Measurements from ENCODE around the gene IL24.

IL24 gene

DNA sequence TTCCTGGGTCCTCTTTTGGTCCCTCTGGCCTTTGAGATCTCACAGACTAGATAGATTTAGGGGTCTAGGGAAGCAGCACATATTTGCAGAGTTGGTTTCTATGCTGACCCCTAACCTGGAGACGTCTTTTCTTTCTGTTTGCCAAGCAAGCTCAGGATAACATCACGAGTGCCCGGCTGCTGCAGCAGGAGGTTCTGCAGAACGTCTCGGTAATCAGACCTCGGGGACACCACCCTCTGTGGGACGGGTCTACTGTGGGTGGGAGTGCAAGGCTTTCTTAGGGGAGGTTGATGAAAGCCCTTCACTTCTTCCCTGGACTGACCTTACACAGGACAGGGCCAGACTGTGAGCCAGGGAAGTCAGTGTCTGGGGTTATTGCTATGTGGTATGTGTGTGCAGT is 2.9 kb downstream of the IL24 start:
- no peak overlapping the region for H3K9ac ChIP-seq (ENCODE audit: low read length)

DNA sequence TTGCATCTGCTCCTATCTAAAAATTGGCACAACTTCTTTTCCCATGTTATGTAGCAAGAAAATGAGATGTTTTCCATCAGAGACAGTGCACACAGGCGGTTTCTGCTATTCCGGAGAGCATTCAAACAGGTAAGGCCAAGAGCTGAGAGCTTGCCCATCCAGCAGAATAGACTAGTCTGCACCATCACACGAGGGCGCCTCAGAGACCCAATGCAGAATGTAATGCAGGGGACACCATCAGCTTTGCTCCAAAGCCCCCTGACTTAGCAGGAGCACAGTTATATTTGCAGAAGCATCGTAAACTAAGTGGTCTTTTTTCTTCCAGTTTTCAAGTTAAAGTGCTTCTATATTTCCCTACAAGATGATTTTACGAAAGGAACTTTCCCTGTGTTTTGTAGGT is 4.7 kb downstream of the IL24 start:
- H3K4me2 ChIP-seq (ENCODE audit: low read length), result no peak overlapping the region
- H3K4me3 ChIP-seq (ENCODE audit: low read length), result no peak overlapping the region
- H3K36me3 ChIP-seq (replicated peaks; ENCODE audit: low read depth, low read length), result no peaks in the 10 kb centered on the region
- H3K9me3 ChIP-seq (ENCODE audit: insufficient read depth, low read length), result no peaks in the 10 kb centered on the region
- H3K79me2 ChIP-seq (ENCODE audit: low read length), result no peaks in the 10 kb centered on the region
- H3K4me1 ChIP-seq (ENCODE audit: low read length), result peaks cover 22% of the 10 kb centered on the region
- no peak overlapping the region for H2AFZ ChIP-seq (ENCODE audit: low read depth, low read length)
- peaks cover 13% of the 10 kb centered on the region for H3K27me3 ChIP-seq (ENCODE audit: low read depth, low read length)
- H3K27ac ChIP-seq (ENCODE audit: low read length), result no peak overlapping the region
- TF ChIP-seq, protein P1, sequence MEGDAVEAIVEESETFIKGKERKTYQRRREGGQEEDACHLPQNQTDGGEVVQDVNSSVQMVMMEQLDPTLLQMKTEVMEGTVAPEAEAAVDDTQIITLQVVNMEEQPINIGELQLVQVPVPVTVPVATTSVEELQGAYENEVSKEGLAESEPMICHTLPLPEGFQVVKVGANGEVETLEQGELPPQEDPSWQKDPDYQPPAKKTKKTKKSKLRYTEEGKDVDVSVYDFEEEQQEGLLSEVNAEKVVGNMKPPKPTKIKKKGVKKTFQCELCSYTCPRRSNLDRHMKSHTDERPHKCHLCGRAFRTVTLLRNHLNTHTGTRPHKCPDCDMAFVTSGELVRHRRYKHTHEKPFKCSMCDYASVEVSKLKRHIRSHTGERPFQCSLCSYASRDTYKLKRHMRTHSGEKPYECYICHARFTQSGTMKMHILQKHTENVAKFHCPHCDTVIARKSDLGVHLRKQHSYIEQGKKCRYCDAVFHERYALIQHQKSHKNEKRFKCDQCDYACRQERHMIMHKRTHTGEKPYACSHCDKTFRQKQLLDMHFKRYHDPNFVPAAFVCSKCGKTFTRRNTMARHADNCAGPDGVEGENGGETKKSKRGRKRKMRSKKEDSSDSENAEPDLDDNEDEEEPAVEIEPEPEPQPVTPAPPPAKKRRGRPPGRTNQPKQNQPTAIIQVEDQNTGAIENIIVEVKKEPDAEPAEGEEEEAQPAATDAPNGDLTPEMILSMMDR (IDR thresholded peaks at IDR 0.05; ENCODE audit: low read depth, low read length), result no peak
- no peak for TF ChIP-seq EZH2phosphoT487 (IDR thresholded peaks at IDR 0.05; ENCODE audit: low read depth)
- H3K9ac ChIP-seq (ENCODE audit: low read length), result no peak overlapping the region
- H4K20me1 ChIP-seq (ENCODE audit: insufficient read depth, low read length), result no peaks in the 10 kb centered on the region

More for the DNA sequence above, 2.9 kb downstream of the IL24 start:
- H2AFZ ChIP-seq (ENCODE audit: low read depth, low read length), result no peak overlapping the region
- peaks cover 6% of the 10 kb centered on the region for H3K4me1 ChIP-seq (ENCODE audit: low read length)
- no peak overlapping the region for H3K27ac ChIP-seq (ENCODE audit: low read length)
- peaks cover 18% of the 10 kb centered on the region for H3K27me3 ChIP-seq (ENCODE audit: low read depth, low read length)
- no peak overlapping the region for H3K4me2 ChIP-seq (ENCODE audit: low read length)
- H3K9me3 ChIP-seq (ENCODE audit: insufficient read depth, low read length), result no peaks in the 10 kb centered on the region
- H3K36me3 ChIP-seq (replicated peaks; ENCODE audit: low read depth, low read length), result no peaks in the 10 kb centered on the region
- no peak overlapping the region for H3K4me3 ChIP-seq (ENCODE audit: low read length)
- no peaks in the 10 kb centered on the region for H4K20me1 ChIP-seq (ENCODE audit: insufficient read depth, low read length)
- TF ChIP-seq EZH2phosphoT487 (IDR thresholded peaks at IDR 0.05; ENCODE audit: low read depth), result no peak
- TF ChIP-seq, protein P1 (IDR thresholded peaks at IDR 0.05; ENCODE audit: low read depth, low read length), result no peak
- H3K79me2 ChIP-seq (ENCODE audit: low read length), result no peaks in the 10 kb centered on the region

DNA sequence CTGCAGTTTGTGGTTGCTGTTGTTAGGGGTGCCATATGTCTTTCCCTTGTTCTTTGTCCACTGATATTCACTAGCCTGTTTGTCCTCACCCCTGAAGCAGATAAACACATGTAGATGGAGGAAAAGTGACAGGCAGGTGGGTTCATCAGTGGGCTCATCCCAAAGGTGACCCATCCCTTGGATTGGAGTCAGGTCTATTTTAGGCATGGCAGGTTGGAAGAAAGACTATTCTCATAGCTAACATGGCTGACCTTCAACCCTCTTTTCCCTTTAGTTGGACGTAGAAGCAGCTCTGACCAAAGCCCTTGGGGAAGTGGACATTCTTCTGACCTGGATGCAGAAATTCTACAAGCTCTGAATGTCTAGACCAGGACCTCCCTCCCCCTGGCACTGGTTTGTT is 5.5 kb downstream of the IL24 start:
- peaks cover 22% of the 10 kb centered on the region for H3K4me1 ChIP-seq (ENCODE audit: low read length)
- no peaks in the 10 kb centered on the region for H4K20me1 ChIP-seq (ENCODE audit: insufficient read depth, low read length)
- no peak overlapping the region for H3K4me3 ChIP-seq (ENCODE audit: low read length)
- no peaks in the 10 kb centered on the region for H3K9me3 ChIP-seq (ENCODE audit: insufficient read depth, low read length)
- H2AFZ ChIP-seq (ENCODE audit: low read depth, low read length), result no peak overlapping the region
- no peak overlapping the region for H3K9ac ChIP-seq (ENCODE audit: low read length)
- no peak overlapping the region for H3K4me2 ChIP-seq (ENCODE audit: low read length)
- H3K27ac ChIP-seq (ENCODE audit: low read length), result no peak overlapping the region
- no peaks in the 10 kb centered on the region for H3K36me3 ChIP-seq (replicated peaks; ENCODE audit: low read depth, low read length)
- peaks cover 8% of the 10 kb centered on the region for H3K27me3 ChIP-seq (ENCODE audit: low read depth, low read length)
- no peak for TF ChIP-seq EZH2phosphoT487 (IDR thresholded peaks at IDR 0.05; ENCODE audit: low read depth)
- TF ChIP-seq, protein P1 (IDR thresholded peaks at IDR 0.05; ENCODE audit: low read depth, low read length), result no peak
- H3K79me2 ChIP-seq (ENCODE audit: low read length), result no peaks in the 10 kb centered on the region

DNA sequence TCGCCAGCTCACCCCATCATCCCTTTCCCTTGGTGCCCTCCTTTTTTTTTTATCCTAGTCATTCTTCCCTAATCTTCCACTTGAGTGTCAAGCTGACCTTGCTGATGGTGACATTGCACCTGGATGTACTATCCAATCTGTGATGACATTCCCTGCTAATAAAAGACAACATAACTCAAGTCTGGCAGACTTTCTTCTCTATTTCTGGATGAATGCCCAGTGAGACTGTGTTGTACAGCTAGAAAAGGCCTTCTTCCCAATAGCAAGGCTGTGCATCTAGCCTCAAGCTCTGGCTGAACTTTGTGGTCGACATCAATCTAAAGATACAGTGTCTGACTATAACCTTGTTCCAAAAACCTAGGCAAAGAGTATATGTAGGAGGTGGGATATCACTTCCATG is 6.4 kb downstream of the IL24 start:
- TF ChIP-seq EZH2phosphoT487 (IDR thresholded peaks at IDR 0.05; ENCODE audit: low read depth), result no peak
- TF ChIP-seq, protein P1 (IDR thresholded peaks at IDR 0.05; ENCODE audit: low read depth, low read length), result no peak
- Histone ChIP-seq H3K4me3 (ENCODE audit: low read length) (no peak overlapping the region), H3K4me2 (ENCODE audit: low read length) (no peak overlapping the region), H3K36me3 (replicated peaks; ENCODE audit: low read depth, low read length) (no peaks in the 10 kb centered on the region), H3K79me2 (ENCODE audit: low read length) (no peaks in the 10 kb centered on the region), H3K27me3 (ENCODE audit: low read depth, low read length) (peaks cover 8% of the 10 kb centered on the region), H3K27ac (ENCODE audit: low read length) (no peak overlapping the region), H4K20me1 (ENCODE audit: insufficient read depth, low read length) (no peaks in the 10 kb centered on the region), H2AFZ (ENCODE audit: low read depth, low read length) (no peak overlapping the region), H3K9me3 (ENCODE audit: insufficient read depth, low read length) (no peaks in the 10 kb centered on the region), H3K4me1 (ENCODE audit: low read length) (peaks cover 22% of the 10 kb centered on the region), H3K9ac (ENCODE audit: low read length) (no peak overlapping the region)
